Endothelial cell of umbilical vein (primary cell): ENCODE results near the gene KCTD5.
"Not testable (repeated sequence)": the region's sequence is repeated elsewhere in the genome, so short reads cannot be mapped to it uniquely, and the experiment has no call there.

Experiments used
- CTCF ChIP-seq, 2 donors: IDR thresholded peaks; 1 replicate in 1 of 2; 2 replicates in 1 of 2; pipeline ENCODE4 v1.5.1; 2011; ENCODE audit warnings: low read length in 2 of 2, mild to moderate bottlenecking in 2 of 2, moderate library complexity in 2 of 2, control low read depth in 1 of 2, inconsistent platforms in 1 of 2, low read depth in 1 of 2; ENCODE audit not compliant: insufficient read depth in 1 of 2; ENCODE audit errors: extremely low read depth in 1 of 2
- EZH2 ChIP-seq: IDR thresholded peaks from 2 replicates; pipeline ENCODE4 v1.6.1; 2012; ENCODE audit warnings: borderline replicate concordance, low read depth, mild to moderate bottlenecking, moderate library complexity, low read length, inconsistent platforms; ENCODE audit not compliant: severe bottlenecking
- POLR2A ChIP-seq: IDR thresholded peaks from 2 replicates; pipeline ENCODE4 v1.6.1; 2012; ENCODE audit warnings: low read depth, mild to moderate bottlenecking, control low read depth, low read length

GRCh38 chr16:2721634-2722173, 39.4 kb downstream of the KCTD5 start:
- not testable (repeated sequence) for TF ChIP-seq CTCF (IDR thresholded peaks at IDR 0.05; ENCODE audit: extremely low read depth in 1 of 2, insufficient read depth in 1 of 2, low read depth in 1 of 2, low read length in 2 of 2); EZH2; POLR2A
